ENCODE data around the gene STK35.

- TF ChIP-seq POLR2A (IDR thresholded peaks at IDR 0.05; ENCODE audit: low read length) = peak; percentile 53
- no peak for TF ChIP-seq GATA1 (IDR thresholded peaks at IDR 0.05; ENCODE audit: low read depth, low read length)
Measured at GRCh38 chr20:2102585-2103460, 1.2 kb downstream of the STK35 start.

Measured in erythroblast (primary cell).